ENCODE data around the gene PREX1.

DNA sequence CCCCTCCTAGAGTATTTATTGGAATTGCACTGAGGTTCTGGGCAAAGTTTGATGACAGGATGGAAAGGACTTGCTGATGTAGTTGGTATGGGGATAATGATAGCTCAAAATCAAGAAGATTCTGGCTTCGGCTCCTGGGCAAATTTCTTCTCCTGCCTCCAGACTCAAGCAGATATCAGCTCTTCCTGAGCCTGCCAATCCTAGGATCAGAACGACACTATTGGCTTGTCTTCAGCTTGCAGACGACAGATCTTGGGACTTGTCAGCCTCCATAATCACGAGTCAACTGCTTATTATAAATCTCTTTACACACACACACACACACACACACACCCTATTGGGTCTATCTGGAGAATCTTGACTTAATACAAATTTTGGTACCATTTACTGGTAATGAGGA is 131.1 kb downstream of the PREX1 start:
- TF ChIP-seq, protein P1, sequence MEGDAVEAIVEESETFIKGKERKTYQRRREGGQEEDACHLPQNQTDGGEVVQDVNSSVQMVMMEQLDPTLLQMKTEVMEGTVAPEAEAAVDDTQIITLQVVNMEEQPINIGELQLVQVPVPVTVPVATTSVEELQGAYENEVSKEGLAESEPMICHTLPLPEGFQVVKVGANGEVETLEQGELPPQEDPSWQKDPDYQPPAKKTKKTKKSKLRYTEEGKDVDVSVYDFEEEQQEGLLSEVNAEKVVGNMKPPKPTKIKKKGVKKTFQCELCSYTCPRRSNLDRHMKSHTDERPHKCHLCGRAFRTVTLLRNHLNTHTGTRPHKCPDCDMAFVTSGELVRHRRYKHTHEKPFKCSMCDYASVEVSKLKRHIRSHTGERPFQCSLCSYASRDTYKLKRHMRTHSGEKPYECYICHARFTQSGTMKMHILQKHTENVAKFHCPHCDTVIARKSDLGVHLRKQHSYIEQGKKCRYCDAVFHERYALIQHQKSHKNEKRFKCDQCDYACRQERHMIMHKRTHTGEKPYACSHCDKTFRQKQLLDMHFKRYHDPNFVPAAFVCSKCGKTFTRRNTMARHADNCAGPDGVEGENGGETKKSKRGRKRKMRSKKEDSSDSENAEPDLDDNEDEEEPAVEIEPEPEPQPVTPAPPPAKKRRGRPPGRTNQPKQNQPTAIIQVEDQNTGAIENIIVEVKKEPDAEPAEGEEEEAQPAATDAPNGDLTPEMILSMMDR (IDR thresholded peaks at IDR 0.05) = no peak
- TF ChIP-seq POLR2A (IDR thresholded peaks at IDR 0.05) = no peak
